WTC11 (cell line): Measurements from ENCODE around the gene ARHGAP15. TPM values are rescaled to one million over a fixed set of nuclear protein-coding genes. Genes with fewer than 3 reads are reported as not detected.

Source experiments
- ATAC-seq: fragments of 200-7000 bp; cut with Tn5 transposase; 2 replicates; pipeline ENCODE4 v1.10.0; 2021; ENCODE audit warnings: mild to moderate bottlenecking, moderate library complexity
- CTCF ChIA-PET: fragments of 300-600 bp; sonication (Branson Sonifier 250); formaldehyde crosslinking; loops from one replicate; lab custom pipeline; 2021; ENCODE audit warnings: antibody characterized with exemption; lab: Charles Lee
- POLR2A ChIA-PET: fragments of 350-600 bp; sonication (Branson Sonifier 250); formaldehyde crosslinking; loops from one replicate; lab custom pipeline; 2021; ENCODE audit warnings: antibody characterized with exemption; lab: Charles Lee
- DNase-seq: peaks from one replicate; pipeline ENCODE4 v3.0.0; 2021; ENCODE audit warnings: low spot score
- H3K27ac Mint-ChIP-seq: 2 replicates; pipeline ENCODE4 v1.8.0; 2021; ENCODE audit warnings: mixed read lengths
- H3K27me3 Mint-ChIP-seq: 2 replicates; pipeline ENCODE4 v1.8.0; 2021; ENCODE audit warnings: low read depth, mild to moderate bottlenecking, moderate library complexity, mixed read lengths
- H3K36me3 Mint-ChIP-seq: 2 replicates; pipeline ENCODE4 v1.8.0; 2021; ENCODE audit warnings: mixed read lengths
- H3K4me1 Mint-ChIP-seq: 2 replicates; pipeline ENCODE4 v1.8.0; 2022; ENCODE audit warnings: mixed read lengths
- H3K4me3 Mint-ChIP-seq: 2 replicates; pipeline ENCODE4 v1.8.0; 2021; ENCODE audit warnings: mild to moderate bottlenecking, moderate library complexity, mixed read lengths
- H3K9me3 Mint-ChIP-seq: 2 replicates; pipeline ENCODE4 v1.8.0; 2021; ENCODE audit warnings: mixed read lengths
- AR ChIP-seq: fragments of 250-450 bp; sonication (Bioruptor Pico); IDR thresholded peaks from 2 replicates; pipeline ENCODE4 v1.9.0; 2021; ENCODE audit warnings: mild to moderate bottlenecking
- ATF6 ChIP-seq: sonication (generic); formaldehyde crosslinking; IDR thresholded peaks from 2 replicates; pipeline ENCODE4 v1.8.1; 2023; ENCODE audit warnings: mild to moderate bottlenecking, missing genetic modification reagents
- E2F5 ChIP-seq: sonication (generic); formaldehyde crosslinking; IDR thresholded peaks from 2 replicates; pipeline ENCODE4 v1.8.1; 2022; ENCODE audit warnings: mild to moderate bottlenecking, moderate library complexity, missing genetic modification reagents
- ELF4 ChIP-seq: sonication (generic); formaldehyde crosslinking; IDR thresholded peaks from 2 replicates; pipeline ENCODE4 v1.8.1; 2022; ENCODE audit warnings: low read depth, mild to moderate bottlenecking, moderate library complexity, missing genetic modification reagents
- ESRRA ChIP-seq: sonication (generic); formaldehyde crosslinking; IDR thresholded peaks from 2 replicates; pipeline ENCODE4 v1.8.1; 2022; ENCODE audit warnings: mild to moderate bottlenecking, missing genetic modification reagents, borderline replicate concordance
- GABPB1 ChIP-seq: sonication (generic); formaldehyde crosslinking; IDR thresholded peaks from 2 replicates; pipeline ENCODE4 v1.8.1; 2023; ENCODE audit warnings: mild to moderate bottlenecking, missing genetic modification reagents
- JAZF1 ChIP-seq: fragments of 250-450 bp; sonication (Bioruptor Pico); IDR thresholded peaks from 2 replicates; pipeline ENCODE4 v1.9.0; 2021; ENCODE audit warnings: moderate library complexity, mild to moderate bottlenecking, inconsistent platforms
- MXD4 ChIP-seq: fragments of 250-450 bp; sonication (Bioruptor Pico); IDR thresholded peaks from 2 replicates; pipeline ENCODE4 v1.8.0; 2021; ENCODE audit warnings: mild to moderate bottlenecking, moderate library complexity, borderline replicate concordance
- NR3C1 ChIP-seq: sonication (generic); formaldehyde crosslinking; conservative IDR thresholded peaks from 2 replicates; pipeline ENCODE4 v1.8.1; 2023; ENCODE audit warnings: low read depth, mild to moderate bottlenecking, missing genetic modification reagents
- SP1 ChIP-seq: sonication (generic); formaldehyde crosslinking; conservative IDR thresholded peaks from 2 replicates; pipeline ENCODE4 v1.8.1; 2022; ENCODE audit warnings: missing genetic modification reagents
- TP53 ChIP-seq: sonication (generic); formaldehyde crosslinking; IDR thresholded peaks from 2 replicates; pipeline ENCODE4 v1.8.1; 2023; ENCODE audit warnings: mild to moderate bottlenecking, missing genetic modification reagents
- ZNF232 ChIP-seq: sonication (generic); formaldehyde crosslinking; IDR thresholded peaks from 2 replicates; pipeline ENCODE4 v1.8.0; 2022; ENCODE audit warnings: mild to moderate bottlenecking, missing genetic modification reagents
- ZNF416 ChIP-seq: fragments of 250-450 bp; sonication (Bioruptor Pico); IDR thresholded peaks from 2 replicates; pipeline ENCODE4 v1.9.0; 2021; ENCODE audit warnings: mild to moderate bottlenecking, inconsistent platforms
- total RNA-seq: library from RNA; stranded (reverse); gene quantifications from 3 replicates; pipeline ENCODE4 v1.2.3, GENCODE V29; 2021
- TF ChIP-seq, protein P1 (sequence below): sonication (generic); formaldehyde crosslinking; IDR thresholded peaks from 2 replicates; pipeline ENCODE4 v1.8.0; 2022; ENCODE audit warnings: missing genetic modification reagents
- TF ChIP-seq, protein P2 (sequence below): fragments of 250-450 bp; sonication (Bioruptor Pico); IDR thresholded peaks from 2 replicates; pipeline ENCODE4 v1.9.0; 2021; ENCODE audit warnings: mild to moderate bottlenecking, borderline replicate concordance
- TF ChIP-seq, protein P3 (sequence below): sonication (generic); formaldehyde crosslinking; IDR thresholded peaks from 2 replicates; pipeline ENCODE4 v1.8.0; 2022; ENCODE audit warnings: mild to moderate bottlenecking, missing genetic modification reagents

Gene ARHGAP15
- total RNA-seq, 1 experiment from 2014 or later, result 0.28 TPM

- no peak for TF ChIP-seq GABPB1 (CRISPR knock-in tag)
- TF ChIP-seq NR3C1 (CRISPR knock-in tag), result no peak
- TF ChIP-seq, protein P1, sequence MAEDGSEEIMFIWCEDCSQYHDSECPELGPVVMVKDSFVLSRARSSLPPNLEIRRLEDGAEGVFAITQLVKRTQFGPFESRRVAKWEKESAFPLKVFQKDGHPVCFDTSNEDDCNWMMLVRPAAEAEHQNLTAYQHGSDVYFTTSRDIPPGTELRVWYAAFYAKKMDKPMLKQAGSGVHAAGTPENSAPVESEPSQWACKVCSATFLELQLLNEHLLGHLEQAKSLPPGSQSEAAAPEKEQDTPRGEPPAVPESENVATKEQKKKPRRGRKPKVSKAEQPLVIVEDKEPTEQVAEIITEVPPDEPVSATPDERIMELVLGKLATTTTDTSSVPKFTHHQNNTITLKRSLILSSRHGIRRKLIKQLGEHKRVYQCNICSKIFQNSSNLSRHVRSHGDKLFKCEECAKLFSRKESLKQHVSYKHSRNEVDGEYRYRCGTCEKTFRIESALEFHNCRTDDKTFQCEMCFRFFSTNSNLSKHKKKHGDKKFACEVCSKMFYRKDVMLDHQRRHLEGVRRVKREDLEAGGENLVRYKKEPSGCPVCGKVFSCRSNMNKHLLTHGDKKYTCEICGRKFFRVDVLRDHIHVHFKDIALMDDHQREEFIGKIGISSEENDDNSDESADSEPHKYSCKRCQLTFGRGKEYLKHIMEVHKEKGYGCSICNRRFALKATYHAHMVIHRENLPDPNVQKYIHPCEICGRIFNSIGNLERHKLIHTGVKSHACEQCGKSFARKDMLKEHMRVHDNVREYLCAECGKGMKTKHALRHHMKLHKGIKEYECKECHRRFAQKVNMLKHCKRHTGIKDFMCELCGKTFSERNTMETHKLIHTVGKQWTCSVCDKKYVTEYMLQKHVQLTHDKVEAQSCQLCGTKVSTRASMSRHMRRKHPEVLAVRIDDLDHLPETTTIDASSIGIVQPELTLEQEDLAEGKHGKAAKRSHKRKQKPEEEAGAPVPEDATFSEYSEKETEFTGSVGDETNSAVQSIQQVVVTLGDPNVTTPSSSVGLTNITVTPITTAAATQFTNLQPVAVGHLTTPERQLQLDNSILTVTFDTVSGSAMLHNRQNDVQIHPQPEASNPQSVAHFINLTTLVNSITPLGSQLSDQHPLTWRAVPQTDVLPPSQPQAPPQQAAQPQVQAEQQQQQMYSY (CRISPR knock-in tag), result no peak
- TF ChIP-seq JAZF1 (CRISPR knock-in tag), result no peak
- TF ChIP-seq ATF6 (CRISPR knock-in tag), result no peak
- TF ChIP-seq ZNF232 (CRISPR knock-in tag), result no peak
- TF ChIP-seq E2F5 (CRISPR knock-in tag), result no peak
- no peak for TF ChIP-seq AR (CRISPR knock-in tag)
- TF ChIP-seq SP1 (CRISPR knock-in tag), result no peak
- TF ChIP-seq ESRRA (CRISPR knock-in tag), result no peak
- TF ChIP-seq, all 79 proteins: peak for 0
These were observed 26.4 kb downstream of the ARHGAP15 start (continued) for GRCh38 chr2:143155661-143156060.

DNA sequence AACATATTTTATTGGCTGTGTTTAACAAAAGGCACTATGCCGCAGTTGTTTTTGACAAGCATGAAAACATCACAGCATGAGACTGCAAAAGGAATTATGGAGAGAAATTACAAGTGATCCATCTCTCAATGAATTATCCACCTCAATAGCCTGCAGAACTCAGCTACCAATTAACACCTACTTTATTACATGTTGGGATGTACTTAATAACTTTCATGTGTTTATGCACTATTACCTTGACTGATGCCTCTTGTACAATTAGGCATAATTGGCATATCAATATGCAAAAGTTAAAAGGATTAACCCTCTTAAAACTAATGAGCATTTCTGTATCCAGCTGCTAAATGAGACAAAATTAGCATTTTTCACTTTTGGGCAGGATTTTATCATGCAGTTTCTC, 27.8 kb downstream of the ARHGAP15 start:
- Mint-ChIP-seq H3K27me3 (no peaks in the 10 kb centered on the region; the same call in 1 of the 2 replicates), H3K36me3 (no peaks in the 10 kb centered on the region), H3K9me3 (no peaks in the 10 kb centered on the region), H3K4me1 (peaks cover 18% of the 10 kb centered on the region), H3K27ac (no peak overlapping the region)
- no peak for DNase-seq
- ChIA-PET CTCF (interaction anchor here (1.9 kb wide), 1 partner anchor 102 kb away, joined by 10 read pairs; no protein-coding TSS in a partner anchor), POLR2A (no interaction called here)
- TF ChIP-seq TP53, result no peak
- no peak for TF ChIP-seq MXD4 (CRISPR knock-in tag)
- TF ChIP-seq, protein P2, sequence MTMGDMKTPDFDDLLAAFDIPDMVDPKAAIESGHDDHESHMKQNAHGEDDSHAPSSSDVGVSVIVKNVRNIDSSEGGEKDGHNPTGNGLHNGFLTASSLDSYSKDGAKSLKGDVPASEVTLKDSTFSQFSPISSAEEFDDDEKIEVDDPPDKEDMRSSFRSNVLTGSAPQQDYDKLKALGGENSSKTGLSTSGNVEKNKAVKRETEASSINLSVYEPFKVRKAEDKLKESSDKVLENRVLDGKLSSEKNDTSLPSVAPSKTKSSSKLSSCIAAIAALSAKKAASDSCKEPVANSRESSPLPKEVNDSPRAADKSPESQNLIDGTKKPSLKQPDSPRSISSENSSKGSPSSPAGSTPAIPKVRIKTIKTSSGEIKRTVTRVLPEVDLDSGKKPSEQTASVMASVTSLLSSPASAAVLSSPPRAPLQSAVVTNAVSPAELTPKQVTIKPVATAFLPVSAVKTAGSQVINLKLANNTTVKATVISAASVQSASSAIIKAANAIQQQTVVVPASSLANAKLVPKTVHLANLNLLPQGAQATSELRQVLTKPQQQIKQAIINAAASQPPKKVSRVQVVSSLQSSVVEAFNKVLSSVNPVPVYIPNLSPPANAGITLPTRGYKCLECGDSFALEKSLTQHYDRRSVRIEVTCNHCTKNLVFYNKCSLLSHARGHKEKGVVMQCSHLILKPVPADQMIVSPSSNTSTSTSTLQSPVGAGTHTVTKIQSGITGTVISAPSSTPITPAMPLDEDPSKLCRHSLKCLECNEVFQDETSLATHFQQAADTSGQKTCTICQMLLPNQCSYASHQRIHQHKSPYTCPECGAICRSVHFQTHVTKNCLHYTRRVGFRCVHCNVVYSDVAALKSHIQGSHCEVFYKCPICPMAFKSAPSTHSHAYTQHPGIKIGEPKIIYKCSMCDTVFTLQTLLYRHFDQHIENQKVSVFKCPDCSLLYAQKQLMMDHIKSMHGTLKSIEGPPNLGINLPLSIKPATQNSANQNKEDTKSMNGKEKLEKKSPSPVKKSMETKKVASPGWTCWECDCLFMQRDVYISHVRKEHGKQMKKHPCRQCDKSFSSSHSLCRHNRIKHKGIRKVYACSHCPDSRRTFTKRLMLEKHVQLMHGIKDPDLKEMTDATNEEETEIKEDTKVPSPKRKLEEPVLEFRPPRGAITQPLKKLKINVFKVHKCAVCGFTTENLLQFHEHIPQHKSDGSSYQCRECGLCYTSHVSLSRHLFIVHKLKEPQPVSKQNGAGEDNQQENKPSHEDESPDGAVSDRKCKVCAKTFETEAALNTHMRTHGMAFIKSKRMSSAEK (CRISPR knock-in tag), result no peak
- TF ChIP-seq ELF4 (CRISPR knock-in tag), result no peak
- no peak for TF ChIP-seq ZNF416 (CRISPR knock-in tag)
- TF ChIP-seq, protein P3, sequence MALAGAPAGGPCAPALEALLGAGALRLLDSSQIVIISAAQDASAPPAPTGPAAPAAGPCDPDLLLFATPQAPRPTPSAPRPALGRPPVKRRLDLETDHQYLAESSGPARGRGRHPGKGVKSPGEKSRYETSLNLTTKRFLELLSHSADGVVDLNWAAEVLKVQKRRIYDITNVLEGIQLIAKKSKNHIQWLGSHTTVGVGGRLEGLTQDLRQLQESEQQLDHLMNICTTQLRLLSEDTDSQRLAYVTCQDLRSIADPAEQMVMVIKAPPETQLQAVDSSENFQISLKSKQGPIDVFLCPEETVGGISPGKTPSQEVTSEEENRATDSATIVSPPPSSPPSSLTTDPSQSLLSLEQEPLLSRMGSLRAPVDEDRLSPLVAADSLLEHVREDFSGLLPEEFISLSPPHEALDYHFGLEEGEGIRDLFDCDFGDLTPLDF (CRISPR knock-in tag), result no peak
- TF ChIP-seq, all 79 proteins: peak for 0
- no peak for ATAC-seq
- no peak overlapping the region for H3K4me3 Mint-ChIP-seq
